HG02973 (cell line): ENCODE results near the gene ARHGEF16.
A peak's percentile ranks its signal among the peaks of the same experiment; 100 is the strongest.

Source experiments
- ATAC-seq: cut with Tn5 transposase; IDR thresholded peaks from one replicate; pipeline ENCODE4 v1.9.1; 2021; ENCODE audit warnings: moderate library complexity; ENCODE audit not compliant: unreplicated experiment

Gene ARHGEF16

GRCh38 chr1:3479511-3480368, 25.3 kb downstream of the ARHGEF16 start:
- ATAC-seq, result no peak

- ATAC-seq, result no peak
These were observed 25.9 kb downstream of the ARHGEF16 start for GRCh38 chr1:3480369-3480719.

GRCh38 chr1:3481046-3481445, 26.6 kb downstream of the ARHGEF16 start:
- ATAC-seq, result no peak

GRCh38 chr1:3481836-3482375, 27.4 kb downstream of the ARHGEF16 start:
- no peak for ATAC-seq

GRCh38 chr1:3482378-3482849, 27.9 kb downstream of the ARHGEF16 start:
- no peak for ATAC-seq

GRCh38 chr1:3483380-3483779, 28.9 kb downstream of the ARHGEF16 start:
- ATAC-seq, result no peak

GRCh38 chr1:3483801-3484444, 29.5 kb downstream of the ARHGEF16 start:
- ATAC-seq, result no peak

GRCh38 chr1:3485016-3485415, 30.6 kb downstream of the ARHGEF16 start:
- ATAC-seq, result no peak

GRCh38 chr1:3488432-3488831, 34.0 kb downstream of the ARHGEF16 start:
- no peak for ATAC-seq

GRCh38 chr1:3490046-3490745, 35.7 kb downstream of the ARHGEF16 start:
- no peak for ATAC-seq

- ATAC-seq, result peak; percentile 63
These were observed 37.1 kb downstream of the ARHGEF16 start for GRCh38 chr1:3491291-3492246.

- no peak for ATAC-seq
These were observed 38.2 kb downstream of the ARHGEF16 start for GRCh38 chr1:3492545-3493246.

GRCh38 chr1:3494321-3495308, 40.1 kb downstream of the ARHGEF16 start:
- ATAC-seq, result no peak

- ATAC-seq, result no peak
These were observed 41.6 kb downstream of the ARHGEF16 start for GRCh38 chr1:3495776-3496745.

- no peak for ATAC-seq
These were observed 42.5 kb downstream of the ARHGEF16 start for GRCh38 chr1:3496916-3497315.

- ATAC-seq, result no peak
These were observed 43.1 kb downstream of the ARHGEF16 start for GRCh38 chr1:3497521-3497920.

- no peak for ATAC-seq
These were observed 43.9 kb downstream of the ARHGEF16 start for GRCh38 chr1:3498246-3498930.
